Measurements from ENCODE around the gene SLC1A3.

SLC1A3 gene

DNA sequence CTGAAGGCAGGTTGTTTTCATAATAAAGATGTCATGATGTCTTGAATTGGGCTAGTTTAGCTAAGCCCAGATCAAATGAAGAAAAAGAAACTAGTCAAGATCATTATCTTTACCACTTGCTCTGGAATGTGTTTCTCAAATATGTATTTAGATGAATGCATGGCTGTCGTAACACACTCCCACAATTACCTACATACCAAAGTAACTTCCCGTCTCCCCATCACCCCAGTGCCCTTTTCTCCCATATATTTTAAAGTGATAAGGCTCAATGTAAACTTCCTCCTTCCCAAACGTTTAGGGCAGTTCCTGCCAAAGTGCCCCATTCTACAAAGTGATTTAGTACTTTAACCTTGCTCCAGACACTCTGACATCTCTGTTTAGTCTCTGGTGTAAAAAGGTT lies 61.4 kb downstream of the SLC1A3 start:
- no peaks in the 10 kb centered on the region for H3K4me1 ChIP-seq (ENCODE audit: control insufficient read depth, insufficient read depth, low read length)
- H3K4me3 ChIP-seq (ENCODE audit: low read length), result no peak overlapping the region
- no peak overlapping the region for H3K27ac ChIP-seq (ENCODE audit: low read depth, low read length)
- H3K36me3 ChIP-seq (ENCODE audit: control insufficient read depth, insufficient read depth, low read length), result no peaks in the 10 kb centered on the region
- H3K9ac ChIP-seq (ENCODE audit: low read length), result no peak overlapping the region
- no peaks in the 10 kb centered on the region for H3K27me3 ChIP-seq (ENCODE audit: control insufficient read depth, insufficient read depth, low read length)

DNA sequence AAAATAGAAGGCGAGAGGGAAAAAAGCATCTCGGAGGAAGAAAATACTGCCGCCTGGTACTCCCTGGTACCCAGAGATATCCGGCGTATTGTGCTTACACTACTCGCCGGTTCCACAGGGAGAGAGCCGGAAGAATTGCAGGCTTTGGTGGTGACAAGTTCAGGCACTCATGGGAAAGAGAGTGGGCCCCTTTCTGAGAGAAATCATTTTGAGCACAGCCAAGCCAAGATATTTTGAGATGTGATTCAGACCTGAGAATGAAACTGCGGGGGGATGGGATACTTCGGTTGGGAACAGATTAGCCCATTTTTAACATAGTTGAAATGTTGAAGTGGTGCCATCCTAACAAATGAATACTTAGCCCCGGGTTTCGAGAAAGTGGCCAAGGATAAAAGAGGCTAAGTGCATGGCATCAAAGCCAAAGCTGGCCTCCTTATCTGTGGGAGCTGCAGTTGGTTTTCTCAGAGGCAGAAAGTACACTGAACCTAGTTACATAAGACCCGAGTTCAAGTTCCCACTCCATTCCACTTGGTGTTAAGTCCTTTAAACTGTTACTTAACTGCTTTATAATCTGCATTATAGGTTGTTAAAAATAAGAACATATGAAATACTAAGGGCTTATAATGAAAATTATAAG lies 62.7 kb downstream of the SLC1A3 start:
- no peak overlapping the region for H3K27ac ChIP-seq (ENCODE audit: low read depth, low read length)
- H3K4me3 ChIP-seq (ENCODE audit: low read length), result no peak overlapping the region
- no peak overlapping the region for H3K9ac ChIP-seq (ENCODE audit: low read length)
- no peaks in the 10 kb centered on the region for H3K4me1 ChIP-seq (ENCODE audit: control insufficient read depth, insufficient read depth, low read length)
- no peaks in the 10 kb centered on the region for H3K36me3 ChIP-seq (ENCODE audit: control insufficient read depth, insufficient read depth, low read length)
- no peaks in the 10 kb centered on the region for H3K27me3 ChIP-seq (ENCODE audit: control insufficient read depth, insufficient read depth, low read length)

DNA sequence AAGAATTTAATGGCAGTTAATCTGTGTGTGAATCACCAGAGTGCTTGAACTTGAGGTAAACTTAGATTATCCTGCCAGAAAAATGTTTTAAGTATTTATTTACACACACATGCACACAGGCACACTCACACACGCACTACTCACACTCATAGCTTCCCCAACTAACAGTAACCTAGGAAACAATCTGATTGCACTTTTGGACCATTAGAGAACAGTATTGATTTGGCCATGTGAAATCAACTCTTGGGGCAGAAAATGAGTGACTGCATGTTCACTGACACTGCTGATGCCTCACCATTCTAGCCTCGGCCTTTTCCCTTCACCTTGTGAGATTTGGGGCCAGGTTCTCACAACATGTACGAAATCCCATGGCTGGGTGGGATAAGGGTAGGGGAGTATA lies 64.1 kb downstream of the SLC1A3 start:
- H3K9ac ChIP-seq (ENCODE audit: low read length), result no peak overlapping the region
- no peaks in the 10 kb centered on the region for H3K4me1 ChIP-seq (ENCODE audit: control insufficient read depth, insufficient read depth, low read length)

DNA sequence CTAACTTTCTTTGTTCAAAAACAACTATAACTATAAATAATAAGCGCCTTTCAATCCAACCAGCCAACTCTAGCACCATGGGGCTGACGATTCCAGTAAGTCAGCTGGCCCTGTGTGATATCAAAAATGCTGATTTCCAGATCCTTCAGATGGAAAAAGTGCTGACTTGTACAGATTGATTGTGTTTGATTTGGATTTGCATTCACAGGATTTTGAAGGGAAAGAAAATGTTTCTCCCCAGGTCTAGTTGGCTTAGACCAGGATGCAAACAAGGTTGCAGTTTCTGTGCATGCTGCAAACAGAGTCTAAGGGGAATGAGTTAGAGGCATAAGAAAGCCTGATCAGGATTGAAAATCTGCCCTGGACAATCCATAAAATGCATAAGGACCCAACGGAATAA lies 68.9 kb downstream of the SLC1A3 start:
- H3K4me3 ChIP-seq (ENCODE audit: low read length), result no peak overlapping the region
- no peak overlapping the region for H3K9ac ChIP-seq (ENCODE audit: low read length)
- no peaks in the 10 kb centered on the region for H3K4me1 ChIP-seq (ENCODE audit: control insufficient read depth, insufficient read depth, low read length)
- no peaks in the 10 kb centered on the region for H3K27me3 ChIP-seq (ENCODE audit: control insufficient read depth, insufficient read depth, low read length)
- H3K36me3 ChIP-seq (ENCODE audit: control insufficient read depth, insufficient read depth, low read length), result no peaks in the 10 kb centered on the region
- no peak overlapping the region for H3K27ac ChIP-seq (ENCODE audit: low read depth, low read length)

More for the DNA sequence above, 64.1 kb downstream of the SLC1A3 start:
- Histone ChIP-seq H3K27ac (ENCODE audit: low read depth, low read length) (no peak overlapping the region), H3K36me3 (ENCODE audit: control insufficient read depth, insufficient read depth, low read length) (no peaks in the 10 kb centered on the region), H3K27me3 (ENCODE audit: control insufficient read depth, insufficient read depth, low read length) (no peaks in the 10 kb centered on the region), H3K4me3 (ENCODE audit: low read length) (no peak overlapping the region)

DNA sequence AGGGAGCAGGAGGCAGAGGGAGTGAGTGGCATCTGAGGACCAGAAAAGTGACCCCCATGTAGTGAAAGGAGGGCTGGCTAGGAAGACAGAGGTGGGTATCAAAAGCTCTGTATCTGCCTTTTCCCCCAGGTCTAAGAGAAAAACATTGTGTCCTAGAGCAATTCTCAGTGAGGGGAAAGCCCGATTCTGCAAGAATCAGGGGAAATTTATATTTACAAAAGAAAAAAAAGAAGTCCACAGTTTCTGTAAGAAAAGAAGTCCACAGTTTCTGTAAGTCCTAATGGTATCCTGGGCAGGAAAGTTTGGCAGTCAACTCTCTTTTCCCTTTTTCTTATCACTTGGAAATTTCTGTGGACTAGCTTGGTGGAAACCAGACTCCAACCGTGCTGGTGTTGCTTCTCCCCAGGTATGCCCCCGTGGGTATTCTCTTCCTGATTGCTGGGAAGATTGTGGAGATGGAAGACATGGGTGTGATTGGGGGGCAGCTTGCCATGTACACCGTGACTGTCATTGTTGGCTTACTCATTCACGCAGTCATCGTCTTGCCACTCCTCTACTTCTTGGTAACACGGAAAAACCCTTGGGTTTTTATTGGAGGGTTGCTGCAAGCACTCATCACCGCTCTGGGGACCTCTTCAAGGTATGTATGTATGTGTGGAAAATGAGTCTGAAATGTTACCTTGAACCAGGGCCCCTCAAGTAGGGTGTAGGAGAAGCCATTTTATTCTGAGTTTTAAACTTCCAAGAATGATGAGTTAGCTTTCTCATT lies 73.0 kb downstream of the SLC1A3 start:
- Histone ChIP-seq H3K4me3 (ENCODE audit: low read length) (no peak overlapping the region), H3K9ac (ENCODE audit: low read length) (no peak overlapping the region), H3K27me3 (ENCODE audit: control insufficient read depth, insufficient read depth, low read length) (no peaks in the 10 kb centered on the region), H3K27ac (ENCODE audit: low read depth, low read length) (no peak overlapping the region), H3K4me1 (ENCODE audit: control insufficient read depth, insufficient read depth, low read length) (no peaks in the 10 kb centered on the region), H3K36me3 (ENCODE audit: control insufficient read depth, insufficient read depth, low read length) (no peaks in the 10 kb centered on the region)

DNA sequence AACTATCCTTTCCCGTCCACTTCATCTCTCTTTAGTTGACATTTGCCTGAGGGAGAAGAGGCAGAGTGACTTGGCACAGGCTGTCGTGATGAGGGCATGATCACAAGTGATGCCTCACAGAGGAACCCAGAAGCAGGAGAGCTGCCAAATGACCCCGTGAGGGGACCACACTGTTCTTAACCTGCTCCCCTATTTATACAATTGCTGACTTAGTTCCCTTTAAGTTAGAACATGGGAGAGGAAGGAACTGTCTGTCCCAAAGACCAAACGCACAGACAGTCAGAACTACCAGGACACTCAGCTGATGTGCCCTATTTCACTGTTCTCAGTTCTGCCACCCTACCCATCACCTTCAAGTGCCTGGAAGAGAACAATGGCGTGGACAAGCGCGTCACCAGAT lies 73.7 kb downstream of the SLC1A3 start:
- no peaks in the 10 kb centered on the region for H3K27me3 ChIP-seq (ENCODE audit: control insufficient read depth, insufficient read depth, low read length)
- H3K36me3 ChIP-seq (ENCODE audit: control insufficient read depth, insufficient read depth, low read length), result no peaks in the 10 kb centered on the region
- H3K4me1 ChIP-seq (ENCODE audit: control insufficient read depth, insufficient read depth, low read length), result no peaks in the 10 kb centered on the region

DNA sequence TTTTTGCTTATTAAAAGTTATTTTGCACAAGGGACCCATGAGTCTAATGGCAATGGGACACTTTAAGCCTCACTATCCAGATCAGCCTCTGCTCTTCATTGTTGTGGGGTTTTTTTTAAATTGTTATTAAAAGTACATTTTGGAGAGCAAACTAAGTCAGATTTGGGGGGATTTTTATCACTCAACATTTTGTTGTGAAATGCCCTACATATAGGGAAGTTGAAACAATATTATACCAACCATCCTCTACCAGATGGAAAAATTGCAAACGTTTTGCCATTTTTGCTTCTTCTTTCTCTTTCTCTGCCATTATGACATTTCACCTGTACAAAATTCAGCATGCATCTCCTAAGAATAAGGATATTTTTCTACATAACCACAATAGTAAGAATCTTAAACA lies 75.3 kb downstream of the SLC1A3 start:
- Histone ChIP-seq H3K36me3 (ENCODE audit: control insufficient read depth, insufficient read depth, low read length) (no peaks in the 10 kb centered on the region), H3K9ac (ENCODE audit: low read length) (no peak overlapping the region), H3K27me3 (ENCODE audit: control insufficient read depth, insufficient read depth, low read length) (no peaks in the 10 kb centered on the region), H3K4me3 (ENCODE audit: low read length) (no peak overlapping the region), H3K4me1 (ENCODE audit: control insufficient read depth, insufficient read depth, low read length) (no peaks in the 10 kb centered on the region), H3K27ac (ENCODE audit: low read depth, low read length) (no peak overlapping the region)

More for the DNA sequence above, 73.7 kb downstream of the SLC1A3 start:
- Histone ChIP-seq H3K9ac (ENCODE audit: low read length) (no peak overlapping the region), H3K4me3 (ENCODE audit: low read length) (no peak overlapping the region), H3K27ac (ENCODE audit: low read depth, low read length) (no peak overlapping the region)

DNA sequence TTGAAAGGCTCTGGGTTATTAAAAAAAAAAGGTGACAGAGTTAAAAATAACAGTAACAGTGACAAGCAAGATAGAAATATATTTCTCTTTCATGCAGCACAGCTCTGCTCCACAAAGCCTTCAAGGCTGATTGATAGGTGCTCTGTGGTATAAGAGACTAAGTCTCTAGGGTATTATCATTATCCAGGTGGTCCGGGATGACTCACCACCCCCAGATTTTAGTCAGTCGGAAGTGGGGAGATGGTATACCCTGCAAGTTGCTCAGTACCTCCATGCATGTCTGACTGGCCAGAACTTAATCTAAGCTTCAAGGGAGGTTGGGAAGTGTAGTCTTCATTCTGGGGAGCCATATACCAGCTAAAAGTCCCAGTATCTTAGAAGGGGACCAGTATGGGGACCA lies 76.1 kb downstream of the SLC1A3 start:
- H3K4me3 ChIP-seq (ENCODE audit: low read length), result no peak overlapping the region
- H3K9ac ChIP-seq (ENCODE audit: low read length), result no peak overlapping the region
- no peak overlapping the region for H3K27ac ChIP-seq (ENCODE audit: low read depth, low read length)
- H3K36me3 ChIP-seq (ENCODE audit: control insufficient read depth, insufficient read depth, low read length), result no peaks in the 10 kb centered on the region
- no peaks in the 10 kb centered on the region for H3K27me3 ChIP-seq (ENCODE audit: control insufficient read depth, insufficient read depth, low read length)
- no peaks in the 10 kb centered on the region for H3K4me1 ChIP-seq (ENCODE audit: control insufficient read depth, insufficient read depth, low read length)

DNA sequence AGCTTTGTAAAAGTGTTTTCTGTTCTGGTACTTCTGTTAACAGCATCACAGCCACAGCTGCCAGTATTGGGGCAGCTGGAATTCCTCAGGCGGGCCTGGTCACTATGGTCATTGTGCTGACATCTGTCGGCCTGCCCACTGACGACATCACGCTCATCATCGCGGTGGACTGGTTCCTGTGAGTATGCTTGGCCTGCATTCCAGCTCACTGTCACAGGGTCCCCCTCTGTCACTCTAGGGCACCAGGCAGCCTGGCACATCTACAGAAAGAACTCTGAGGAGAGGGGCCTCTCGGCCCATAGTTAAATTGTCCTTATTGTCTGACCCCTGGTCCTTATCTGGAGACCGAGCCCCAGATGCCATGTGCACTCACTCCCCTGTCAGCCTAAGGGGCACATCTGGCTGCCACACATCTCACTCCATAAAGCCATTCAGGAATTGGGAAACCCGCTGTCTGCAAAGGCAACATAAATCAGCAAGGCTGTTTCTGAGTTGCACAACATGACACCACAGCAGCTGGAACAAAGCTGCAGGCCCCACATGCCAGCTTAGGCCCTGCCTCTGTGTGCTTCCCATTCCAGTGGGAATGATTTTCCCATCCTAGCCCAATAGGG lies 77.5 kb downstream of the SLC1A3 start:
- no peaks in the 10 kb centered on the region for H3K27me3 ChIP-seq (ENCODE audit: control insufficient read depth, insufficient read depth, low read length)
- no peak overlapping the region for H3K9ac ChIP-seq (ENCODE audit: low read length)
- no peak overlapping the region for H3K4me3 ChIP-seq (ENCODE audit: low read length)
- no peak overlapping the region for H3K27ac ChIP-seq (ENCODE audit: low read depth, low read length)
- H3K36me3 ChIP-seq (ENCODE audit: control insufficient read depth, insufficient read depth, low read length), result no peaks in the 10 kb centered on the region
- H3K4me1 ChIP-seq (ENCODE audit: control insufficient read depth, insufficient read depth, low read length), result no peaks in the 10 kb centered on the region

DNA sequence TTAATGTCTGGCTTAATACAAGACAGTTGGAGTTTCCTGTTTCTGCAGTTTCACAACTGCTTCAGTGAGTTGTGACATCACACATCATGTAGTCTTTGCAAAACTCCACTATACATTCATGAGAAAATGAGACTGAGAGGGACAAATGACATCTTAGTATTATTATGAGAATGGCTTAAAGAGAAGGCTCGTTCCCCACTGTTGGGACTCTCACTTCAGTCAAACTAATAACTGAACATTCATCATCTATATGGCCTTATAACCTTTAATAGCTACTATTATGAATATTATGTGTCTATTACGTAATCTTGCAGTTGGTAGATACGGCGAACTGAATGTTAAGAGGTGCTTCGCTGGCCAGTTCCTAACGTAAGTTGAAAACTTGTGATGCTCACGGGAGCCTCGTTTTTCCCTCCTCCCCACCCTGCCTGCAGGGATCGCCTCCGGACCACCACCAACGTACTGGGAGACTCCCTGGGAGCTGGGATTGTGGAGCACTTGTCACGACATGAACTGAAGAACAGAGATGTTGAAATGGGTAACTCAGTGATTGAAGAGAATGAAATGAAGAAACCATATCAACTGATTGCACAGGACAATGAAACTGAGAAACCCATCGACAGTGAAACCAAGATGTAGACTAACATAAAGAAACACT lies 79.4 kb downstream of the SLC1A3 start:
- no peaks in the 10 kb centered on the region for H3K4me1 ChIP-seq (ENCODE audit: control insufficient read depth, insufficient read depth, low read length)
- H3K9ac ChIP-seq (ENCODE audit: low read length), result no peak overlapping the region
- H3K27me3 ChIP-seq (ENCODE audit: control insufficient read depth, insufficient read depth, low read length), result no peaks in the 10 kb centered on the region
- no peak overlapping the region for H3K27ac ChIP-seq (ENCODE audit: low read depth, low read length)
- H3K4me3 ChIP-seq (ENCODE audit: low read length), result no peak overlapping the region
- H3K36me3 ChIP-seq (ENCODE audit: control insufficient read depth, insufficient read depth, low read length), result no peaks in the 10 kb centered on the region

DNA sequence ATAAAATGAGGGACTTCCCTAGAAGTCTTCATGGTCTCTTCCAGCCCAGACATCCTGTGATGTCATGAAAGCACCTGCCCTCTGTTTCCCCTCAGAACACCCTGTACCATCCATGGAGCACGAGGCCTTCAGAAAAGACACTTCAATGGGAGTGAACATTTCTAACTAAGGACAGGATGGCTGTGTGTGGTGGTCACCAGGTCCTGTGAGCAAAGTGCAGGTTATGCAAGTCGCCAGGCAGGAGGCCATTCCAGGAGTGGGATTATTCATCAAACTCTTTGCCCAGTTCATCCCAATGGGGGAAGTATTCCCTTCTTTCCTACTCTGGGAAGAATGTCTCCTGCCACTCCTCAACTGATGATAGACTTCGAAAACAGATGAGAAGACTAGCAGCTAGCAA lies 80.5 kb downstream of the SLC1A3 start:
- H3K27ac ChIP-seq (ENCODE audit: low read depth, low read length), result no peak overlapping the region
- H3K36me3 ChIP-seq (ENCODE audit: control insufficient read depth, insufficient read depth, low read length), result no peaks in the 10 kb centered on the region
- H3K4me3 ChIP-seq (ENCODE audit: low read length), result no peak overlapping the region
- no peak overlapping the region for H3K9ac ChIP-seq (ENCODE audit: low read length)
- H3K4me1 ChIP-seq (ENCODE audit: control insufficient read depth, insufficient read depth, low read length), result no peaks in the 10 kb centered on the region
- no peaks in the 10 kb centered on the region for H3K27me3 ChIP-seq (ENCODE audit: control insufficient read depth, insufficient read depth, low read length)

DNA sequence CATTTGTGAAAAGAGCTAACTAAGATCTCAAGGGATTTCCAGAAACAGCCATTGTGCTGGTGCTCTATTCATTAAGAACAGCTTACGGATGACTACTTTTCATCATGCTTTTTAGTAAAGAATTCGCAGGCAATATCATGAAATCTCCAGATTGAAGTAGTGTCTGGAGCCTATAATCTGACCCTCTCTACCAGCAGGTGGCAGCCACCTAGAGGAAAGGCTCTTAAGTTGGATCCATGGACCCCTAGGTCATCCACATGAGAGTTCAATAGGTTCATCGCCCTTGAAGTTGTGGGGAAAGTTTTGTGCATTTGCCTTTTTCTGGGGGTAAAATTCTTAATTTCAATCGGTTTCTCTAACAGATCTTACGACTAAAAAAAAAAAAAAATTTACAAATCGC lies 82.3 kb downstream of the SLC1A3 start:
- Histone ChIP-seq H3K36me3 (ENCODE audit: control insufficient read depth, insufficient read depth, low read length) (no peaks in the 10 kb centered on the region), H3K4me3 (ENCODE audit: low read length) (no peak overlapping the region), H3K27ac (ENCODE audit: low read depth, low read length) (no peak overlapping the region), H3K27me3 (ENCODE audit: control insufficient read depth, insufficient read depth, low read length) (no peaks in the 10 kb centered on the region), H3K4me1 (ENCODE audit: control insufficient read depth, insufficient read depth, low read length) (peaks cover 2% of the 10 kb centered on the region), H3K9ac (ENCODE audit: low read length) (no peak overlapping the region)
